NB4 (cell line): Measurements from ENCODE around the gene KANSL3.
"Not testable (repeated sequence)": the region's sequence is repeated elsewhere in the genome, so short reads cannot be mapped to it uniquely, and the experiment has no call there.

Experiments used
- DNase-seq: peaks from one replicate; pipeline ENCODE4 v3.0.0; 2010; ENCODE audit warnings: low read depth
- H3K4me3 ChIP-seq: one replicate; pipeline ENCODE4 v1.5.1; 2011; ENCODE audit warnings: mild to moderate bottlenecking, low read depth, low read length, moderate library complexity
- MYC ChIP-seq: IDR thresholded peaks from 2 replicates; pipeline ENCODE4 v1.6.1; 2011; ENCODE audit warnings: low read depth, low read length
- POLR2A ChIP-seq: IDR thresholded peaks from 2 replicates; pipeline ENCODE4 v1.6.1; 2011; ENCODE audit warnings: mild to moderate bottlenecking; ENCODE audit not compliant: insufficient read length; ENCODE audit errors: extremely low read depth
- TF ChIP-seq, protein P1 (sequence below): IDR thresholded peaks from 2 replicates; pipeline ENCODE4 v1.6.1; 2011; ENCODE audit warnings: low read depth, low read length
- TF ChIP-seq, protein P2 (sequence below): IDR thresholded peaks from one replicate; pipeline ENCODE4 v1.5.1; 2012; ENCODE audit warnings: low read depth, low read length

Gene KANSL3

DNA sequence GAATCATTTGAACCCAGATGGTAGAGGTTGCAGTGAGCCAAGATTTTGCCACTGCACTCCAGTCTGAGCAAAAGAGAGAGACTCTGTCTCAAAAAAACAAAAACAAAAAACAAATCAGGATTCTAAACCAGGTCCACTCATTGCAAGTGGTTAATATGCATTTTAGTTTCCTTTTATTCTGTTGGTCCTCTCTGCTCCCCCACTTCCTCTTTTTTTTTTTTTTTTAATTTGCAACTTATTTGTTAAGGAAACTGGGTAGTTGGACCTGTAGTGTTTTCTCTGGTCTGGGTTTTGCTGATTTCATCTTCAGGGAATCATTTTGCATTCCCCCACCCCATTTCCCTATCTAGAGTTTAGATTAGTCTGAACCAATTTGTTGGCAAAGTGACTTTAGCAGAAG is 18.4 kb upstream of the KANSL3 start:
- H3K4me3 ChIP-seq, result no peak overlapping the region
- DNase-seq, result peak; percentile 43
- TF ChIP-seq POLR2A (no peak), MYC (no peak)
- TF ChIP-seq, protein P1, sequence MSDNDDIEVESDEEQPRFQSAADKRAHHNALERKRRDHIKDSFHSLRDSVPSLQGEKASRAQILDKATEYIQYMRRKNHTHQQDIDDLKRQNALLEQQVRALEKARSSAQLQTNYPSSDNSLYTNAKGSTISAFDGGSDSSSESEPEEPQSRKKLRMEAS, result no peak
- TF ChIP-seq, protein P2, sequence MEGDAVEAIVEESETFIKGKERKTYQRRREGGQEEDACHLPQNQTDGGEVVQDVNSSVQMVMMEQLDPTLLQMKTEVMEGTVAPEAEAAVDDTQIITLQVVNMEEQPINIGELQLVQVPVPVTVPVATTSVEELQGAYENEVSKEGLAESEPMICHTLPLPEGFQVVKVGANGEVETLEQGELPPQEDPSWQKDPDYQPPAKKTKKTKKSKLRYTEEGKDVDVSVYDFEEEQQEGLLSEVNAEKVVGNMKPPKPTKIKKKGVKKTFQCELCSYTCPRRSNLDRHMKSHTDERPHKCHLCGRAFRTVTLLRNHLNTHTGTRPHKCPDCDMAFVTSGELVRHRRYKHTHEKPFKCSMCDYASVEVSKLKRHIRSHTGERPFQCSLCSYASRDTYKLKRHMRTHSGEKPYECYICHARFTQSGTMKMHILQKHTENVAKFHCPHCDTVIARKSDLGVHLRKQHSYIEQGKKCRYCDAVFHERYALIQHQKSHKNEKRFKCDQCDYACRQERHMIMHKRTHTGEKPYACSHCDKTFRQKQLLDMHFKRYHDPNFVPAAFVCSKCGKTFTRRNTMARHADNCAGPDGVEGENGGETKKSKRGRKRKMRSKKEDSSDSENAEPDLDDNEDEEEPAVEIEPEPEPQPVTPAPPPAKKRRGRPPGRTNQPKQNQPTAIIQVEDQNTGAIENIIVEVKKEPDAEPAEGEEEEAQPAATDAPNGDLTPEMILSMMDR, result no peak

DNA sequence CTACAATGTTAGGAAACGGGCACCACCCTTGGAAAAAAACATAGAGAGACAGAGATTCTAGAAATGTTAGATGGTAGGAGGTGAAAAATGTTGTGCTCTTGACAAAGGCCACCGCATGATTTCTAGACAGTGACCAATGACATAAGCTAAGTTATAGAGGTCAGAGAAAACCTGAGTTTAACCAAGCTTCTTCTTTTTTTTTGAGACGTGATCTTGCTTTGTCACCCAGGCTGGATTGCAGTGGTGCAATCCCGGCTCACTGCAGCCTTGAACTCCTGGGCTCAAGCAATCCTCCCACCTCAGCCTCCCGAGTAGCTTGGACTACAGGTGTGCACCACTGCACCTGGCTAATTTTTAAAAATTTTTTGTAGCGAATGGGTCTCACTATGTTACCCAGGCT is 17.4 kb upstream of the KANSL3 start:
- DNase-seq, result peak; percentile 41
- no peak overlapping the region for H3K4me3 ChIP-seq
- TF ChIP-seq, protein P1, result no peak
- TF ChIP-seq, protein P2, result no peak
- no peak for TF ChIP-seq MYC
- no peak for TF ChIP-seq POLR2A

DNA sequence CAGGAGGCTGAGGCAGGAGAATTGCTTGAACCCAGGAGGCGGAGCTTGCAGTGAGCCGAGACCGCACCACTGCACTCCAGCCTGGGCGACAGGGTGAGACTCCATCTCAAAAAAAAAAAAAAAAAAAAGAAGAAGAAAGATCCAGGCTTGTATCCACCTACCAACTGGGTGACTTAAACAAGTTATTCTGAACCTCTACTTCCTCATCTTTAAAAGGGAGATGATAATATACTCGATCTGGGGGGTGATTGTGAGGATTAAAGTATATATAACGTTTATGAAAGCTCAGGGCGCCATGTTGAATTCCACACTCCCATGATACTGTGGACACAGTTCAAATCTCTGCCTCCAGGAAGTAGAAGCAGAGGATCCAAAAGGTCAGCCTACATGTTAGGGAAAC is 16.7 kb upstream of the KANSL3 start:
- not testable (repeated sequence) for DNase-seq, H3K4me3 ChIP-seq

DNA sequence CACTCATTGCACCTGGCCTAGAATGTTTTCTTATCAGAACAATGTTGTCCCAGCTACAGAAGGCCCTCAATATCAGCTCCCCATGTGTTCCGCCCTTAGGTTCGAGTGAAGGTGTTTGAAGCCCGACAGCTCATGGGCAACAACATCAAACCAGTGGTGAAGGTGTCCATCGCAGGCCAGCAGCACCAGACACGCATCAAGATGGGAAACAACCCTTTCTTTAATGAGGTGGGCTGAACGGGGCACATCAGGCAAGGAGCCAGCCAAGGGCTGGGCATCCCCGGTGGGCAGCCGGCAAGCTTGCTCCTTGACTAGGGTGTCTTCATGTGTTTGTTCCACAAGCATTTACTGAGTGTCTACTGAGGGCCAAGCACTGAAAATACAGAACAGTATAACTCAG is 13.7 kb upstream of the KANSL3 start:
- TF ChIP-seq, protein P1, result no peak
- TF ChIP-seq, protein P2, result no peak
- TF ChIP-seq POLR2A (no peak), MYC (no peak)
- H3K4me3 ChIP-seq, result no peak overlapping the region
- no peak for DNase-seq

DNA sequence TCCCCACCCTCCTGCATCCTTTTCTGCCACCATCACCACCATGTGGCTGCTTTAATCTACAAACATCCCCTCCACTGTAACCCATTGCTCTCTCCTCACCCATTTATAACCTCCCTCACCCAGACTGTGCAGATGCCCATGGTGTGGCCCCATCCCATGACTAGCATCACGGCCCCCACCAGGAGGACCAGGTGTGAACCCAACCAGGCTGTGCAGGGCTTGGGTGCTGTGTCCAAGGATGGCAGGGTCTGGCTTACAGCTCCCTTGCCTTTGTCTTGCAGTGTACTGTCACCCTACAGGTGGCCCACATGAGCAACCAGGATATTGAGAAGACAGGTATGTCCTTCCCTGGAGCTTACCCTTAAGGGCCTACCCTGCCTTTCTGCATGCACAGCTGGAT is 11.2 kb upstream of the KANSL3 start:
- DNase-seq, result no peak
- H3K4me3 ChIP-seq, result no peak overlapping the region
- TF ChIP-seq, protein P1, result no peak
- TF ChIP-seq, protein P2, result no peak
- TF ChIP-seq MYC (no peak), POLR2A (no peak)

DNA sequence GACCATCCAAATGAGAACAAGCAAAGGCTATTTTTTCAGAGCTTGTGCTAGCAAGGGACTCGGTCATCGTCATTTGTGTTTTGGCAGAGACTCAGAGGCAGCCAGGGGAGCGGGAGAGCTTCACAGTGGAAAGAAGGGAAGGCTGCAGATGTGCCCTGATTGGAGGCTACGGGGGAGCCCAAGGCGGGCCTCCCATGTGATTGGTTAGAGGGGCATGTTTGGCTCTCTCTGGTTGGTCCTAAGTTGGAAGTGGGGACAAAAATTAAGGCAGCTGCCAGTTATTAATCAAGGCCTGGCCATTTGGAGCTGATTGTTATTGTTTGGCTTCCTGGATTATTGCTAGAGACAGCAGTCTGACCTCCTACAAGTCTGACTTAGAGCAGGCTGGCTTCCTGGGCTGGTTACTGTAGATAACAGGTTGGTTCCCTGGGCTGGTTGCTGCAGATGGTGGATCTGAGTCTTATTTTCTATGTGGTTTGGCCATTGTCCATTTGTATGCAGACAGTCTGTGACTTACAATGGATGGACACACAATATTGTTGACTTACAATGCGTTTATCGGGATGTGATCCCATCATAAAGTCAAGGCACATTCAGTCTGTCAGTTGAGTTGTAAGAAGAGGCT is 10.3 kb upstream of the KANSL3 start:
- DNase-seq, result no peak
- TF ChIP-seq MYC (no peak), POLR2A (no peak)
- TF ChIP-seq, protein P2, result no peak
- TF ChIP-seq, protein P1, result no peak
- no peak overlapping the region for H3K4me3 ChIP-seq
